SIG-M5 (cell line): ENCODE results near the gene KIAA0408.
"Not testable (repeated sequence)": the region's sequence is repeated elsewhere in the genome, so short reads cannot be mapped to it uniquely, and the experiment has no call there.

Source experiments
- DNase-seq: peaks from one replicate; lab custom pipeline; 2025; lab: John Stamatoyannopoulos, UW

KIAA0408 gene

DNA sequence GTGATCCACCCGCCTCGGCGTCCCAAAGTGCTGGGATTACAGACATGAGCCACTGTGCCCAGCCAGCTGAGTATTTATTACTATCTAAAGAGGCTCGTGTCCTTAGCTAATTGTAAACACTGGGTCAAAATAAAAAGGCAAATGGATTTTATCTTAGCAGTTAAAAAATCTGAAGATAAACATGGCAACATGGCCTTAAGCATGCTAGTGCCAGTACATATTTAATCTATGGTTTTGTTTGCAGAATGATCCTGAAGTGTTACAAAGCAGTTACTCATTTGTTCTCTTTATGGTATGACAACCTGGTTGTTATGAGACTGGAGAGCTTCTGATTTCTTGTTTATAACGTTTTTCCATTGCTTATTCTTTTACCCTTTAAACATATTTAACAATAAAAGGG is 3.9 kb upstream of the KIAA0408 start:
- no peak for DNase-seq

DNA sequence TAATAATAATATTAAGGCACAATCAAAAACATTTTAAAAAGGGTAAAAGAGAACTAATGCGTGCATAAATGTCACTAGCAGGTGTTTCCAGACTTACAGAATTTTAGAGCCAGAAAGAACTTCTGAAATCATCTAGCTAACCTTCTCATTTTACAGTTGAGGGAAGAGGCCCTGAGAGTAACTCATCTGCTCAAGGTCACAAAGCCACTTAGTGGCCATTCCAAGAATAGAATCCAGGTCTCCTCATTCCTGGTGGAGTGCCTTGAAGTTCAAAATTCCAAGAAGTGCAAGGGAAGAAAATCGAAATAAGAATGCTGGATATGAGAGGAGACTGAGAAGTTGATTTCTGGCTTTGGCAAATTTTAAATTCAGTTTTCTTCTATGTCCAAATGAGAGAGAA is 3.2 kb upstream of the KIAA0408 start:
- no peak for DNase-seq

DNA sequence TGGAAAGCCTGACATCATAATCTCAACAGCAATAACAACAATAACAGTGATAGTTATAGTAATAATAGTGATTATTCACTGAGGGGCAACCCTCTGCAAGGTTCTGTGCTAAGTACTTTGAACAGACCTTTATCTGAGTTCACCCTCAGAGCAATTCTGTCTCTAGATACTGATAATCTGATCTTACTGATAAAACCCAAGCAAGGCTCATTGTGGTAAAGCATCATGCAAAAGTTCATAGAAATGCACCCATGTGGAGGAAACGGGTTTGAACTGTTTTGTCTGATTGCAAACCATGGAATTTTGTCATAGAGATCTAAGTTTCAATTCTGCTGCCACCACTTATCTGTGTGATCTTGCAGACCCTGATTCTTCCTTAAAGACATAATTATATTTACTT is 1.3 kb upstream of the KIAA0408 start:
- DNase-seq = no peak

DNA sequence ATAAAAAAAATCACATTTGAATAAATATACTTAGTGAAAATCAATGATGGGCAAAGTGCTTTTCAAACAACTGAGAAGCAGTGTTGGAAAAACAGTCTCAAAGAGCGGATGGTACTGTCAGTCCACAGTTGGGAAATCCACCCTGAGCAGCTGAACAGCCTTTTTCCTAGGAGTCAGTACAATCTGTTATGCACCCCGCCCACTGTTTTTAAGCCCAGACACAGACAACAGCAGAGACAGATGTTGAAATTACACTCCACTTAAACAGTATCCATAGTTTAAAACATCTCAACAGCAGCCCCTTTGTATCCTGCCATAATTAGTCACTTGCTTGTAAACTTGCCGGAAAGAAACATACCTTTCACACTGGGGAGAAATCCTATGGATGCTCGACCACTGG is 372 bp downstream of the KIAA0408 start:
- no peak for DNase-seq

DNA sequence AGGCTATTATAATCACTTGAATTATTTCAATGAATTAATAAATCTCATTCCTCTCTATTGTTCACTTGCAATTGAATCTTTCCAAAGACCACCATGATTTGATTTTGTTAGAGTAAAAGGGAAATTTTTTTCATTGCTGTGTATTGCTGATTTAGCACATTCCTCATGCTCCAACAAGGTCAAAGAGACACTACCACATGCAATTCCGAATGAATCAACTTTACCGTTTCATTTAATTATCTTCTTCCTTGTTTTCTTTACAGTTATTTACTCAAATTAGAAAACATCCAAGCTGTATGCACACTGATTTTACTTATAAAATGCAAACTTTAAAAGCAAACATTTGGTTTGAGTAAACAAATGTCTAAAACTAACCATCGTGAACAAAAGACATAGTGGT is 967 bp downstream of the KIAA0408 start:
- no peak for DNase-seq

DNA sequence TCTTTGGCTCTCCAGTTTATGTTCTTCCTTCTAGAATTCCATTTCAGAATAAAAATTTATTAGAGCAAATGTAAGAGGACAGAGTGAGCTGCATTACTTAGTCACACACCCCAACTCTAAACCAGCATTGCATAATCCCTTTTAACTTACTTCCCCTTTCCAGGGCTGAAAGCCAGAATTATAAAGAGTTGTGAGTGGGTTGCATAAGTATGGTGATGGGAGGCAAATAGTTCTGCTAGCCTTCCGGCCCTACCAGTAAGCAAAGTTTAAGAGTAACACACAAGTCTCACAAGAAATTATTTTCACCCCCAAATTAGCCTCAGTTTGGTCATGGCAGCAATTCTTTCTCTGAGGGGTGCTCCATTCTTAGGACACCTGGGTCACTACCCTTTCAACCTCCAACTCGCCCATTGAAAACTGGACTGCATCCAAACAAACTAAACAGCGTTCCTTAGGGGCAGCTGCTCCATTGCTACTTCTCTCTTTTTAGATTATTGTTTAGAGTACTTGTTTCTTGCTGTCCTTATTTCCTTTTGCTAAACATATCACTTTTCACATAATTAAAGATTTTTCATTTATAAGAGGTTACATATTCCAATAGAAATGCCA is 1.6 kb downstream of the KIAA0408 start:
- peak; percentile 86 for DNase-seq

DNA sequence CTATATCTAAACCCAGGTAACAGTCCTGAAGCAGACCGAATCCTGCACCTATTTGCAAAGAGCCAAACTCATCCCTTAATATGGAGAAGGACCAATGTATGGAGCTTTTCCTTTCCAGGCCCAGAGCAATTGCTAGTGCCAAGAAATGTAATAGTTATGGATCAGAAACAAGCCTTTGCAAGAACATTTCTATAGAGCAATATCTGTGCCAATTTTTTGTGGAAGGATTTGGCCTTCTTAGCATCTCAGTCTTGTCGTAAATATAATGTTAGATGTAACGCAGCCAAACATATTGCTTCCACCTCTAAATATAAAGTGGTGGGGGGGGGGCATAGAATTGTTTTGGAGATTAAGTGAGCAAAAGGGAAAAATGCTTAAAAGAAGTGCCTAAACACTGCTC is 2.7 kb downstream of the KIAA0408 start:
- DNase-seq = no peak

DNA sequence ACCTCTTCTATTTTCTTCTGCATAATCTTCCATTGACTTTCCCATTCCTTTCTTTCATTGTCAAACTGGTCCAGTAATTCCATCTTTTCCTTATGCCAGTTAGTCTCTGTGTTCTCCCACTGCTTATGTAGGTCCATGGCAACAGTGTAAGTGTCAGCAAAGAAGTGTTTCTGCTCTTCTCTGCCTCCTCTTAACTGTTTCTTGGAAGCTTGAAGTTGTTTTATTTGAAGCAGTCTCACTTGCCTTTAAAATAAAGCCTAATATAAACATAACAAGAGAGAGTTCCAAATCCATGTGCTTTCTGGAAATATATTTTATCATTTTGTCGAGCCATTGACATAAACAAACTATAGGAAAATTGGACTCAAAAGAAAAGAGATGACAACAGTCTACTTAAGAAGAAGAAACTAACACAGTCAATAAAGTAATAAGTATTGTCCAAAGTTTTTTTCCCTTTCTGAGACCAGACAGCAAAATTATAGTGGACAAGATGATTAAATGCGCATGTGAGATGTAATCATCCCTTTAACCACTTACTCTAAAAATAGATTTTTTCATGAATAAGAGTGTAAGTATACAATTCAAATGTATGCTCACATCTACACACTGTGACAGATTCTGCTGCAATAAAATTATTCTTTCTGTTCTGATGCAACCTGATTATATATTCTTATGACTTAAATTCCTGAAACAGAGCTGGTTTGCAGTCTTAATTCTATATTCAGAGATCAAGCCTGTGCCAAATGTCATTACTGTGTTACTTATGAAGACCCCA is 5.2 kb downstream of the KIAA0408 start:
- DNase-seq = no peak

DNA sequence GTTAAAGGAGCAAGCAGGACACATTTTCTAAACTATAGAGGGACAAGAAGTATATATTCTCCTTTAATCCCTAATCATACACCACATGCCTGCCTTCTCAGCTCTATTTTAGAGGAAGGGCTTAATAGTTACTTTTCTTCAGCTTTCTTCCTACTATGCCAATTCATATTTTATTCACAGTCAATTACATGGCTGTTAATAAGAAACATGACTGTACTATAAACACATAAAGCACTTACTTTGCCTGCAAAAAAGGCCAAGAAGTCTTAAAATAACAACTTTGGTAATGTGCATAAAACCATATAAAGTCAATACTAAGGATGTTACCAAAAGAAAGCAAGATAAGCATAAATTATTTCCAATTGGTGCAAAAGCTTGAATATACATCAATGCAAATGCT is 6.4 kb downstream of the KIAA0408 start:
- no peak for DNase-seq

DNA sequence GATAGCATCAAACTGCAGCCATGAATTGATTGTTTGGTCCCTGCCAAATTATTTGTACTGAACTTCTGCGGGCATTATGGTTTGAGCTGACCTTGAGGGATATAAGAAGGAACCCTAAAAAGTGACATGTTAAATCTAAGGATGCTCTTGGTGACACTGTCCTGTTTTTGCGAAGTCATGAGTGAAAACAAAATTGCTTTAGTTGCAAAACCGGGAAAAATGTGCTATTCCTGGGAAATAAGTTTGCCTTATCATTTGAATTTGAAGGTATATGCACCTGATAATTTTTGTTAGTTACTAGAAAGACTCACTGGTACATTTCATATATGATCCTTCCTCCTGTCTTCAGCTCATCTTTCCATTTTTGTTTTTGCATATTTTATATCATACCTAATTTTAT is 7.8 kb downstream of the KIAA0408 start:
- DNase-seq = no peak

DNA sequence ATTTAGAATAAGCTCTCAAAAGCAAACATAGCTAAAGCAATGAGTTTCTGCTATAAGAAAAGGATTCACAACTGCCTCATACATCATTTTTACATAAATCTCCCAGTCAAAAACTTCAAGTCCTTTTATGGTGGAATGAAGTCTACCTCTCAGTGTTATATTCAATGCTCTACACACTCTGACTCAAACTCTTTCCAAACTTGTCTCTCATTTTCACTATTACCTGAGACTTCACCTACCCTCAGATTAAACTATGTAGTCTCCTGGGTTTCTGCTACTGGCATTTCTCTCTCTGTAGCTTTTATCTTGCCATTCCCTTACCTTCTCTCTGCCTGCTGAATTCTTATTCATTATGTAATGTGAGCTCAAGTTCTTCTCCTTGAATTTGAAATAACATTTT is 11.4 kb downstream of the KIAA0408 start:
- no peak for DNase-seq

DNA sequence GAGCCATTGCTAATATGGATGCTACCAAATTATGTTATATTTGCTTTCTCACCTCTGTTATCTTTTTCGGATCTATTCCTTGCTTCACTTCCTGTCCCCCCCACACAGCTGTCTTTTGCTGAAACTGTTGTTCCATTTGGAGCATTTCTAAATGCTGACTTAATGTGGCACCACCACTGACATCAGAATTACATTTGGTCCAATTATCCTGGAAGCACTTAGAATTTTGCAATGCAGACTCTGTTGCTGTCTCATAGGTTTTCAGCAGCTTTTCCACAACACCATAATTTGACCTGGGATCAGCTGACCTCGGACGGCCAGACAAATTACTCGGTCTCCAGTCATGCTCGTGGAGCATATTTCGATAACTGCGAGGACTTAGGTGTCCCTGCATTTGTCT is 12.8 kb downstream of the KIAA0408 start:
- DNase-seq = no peak

DNA sequence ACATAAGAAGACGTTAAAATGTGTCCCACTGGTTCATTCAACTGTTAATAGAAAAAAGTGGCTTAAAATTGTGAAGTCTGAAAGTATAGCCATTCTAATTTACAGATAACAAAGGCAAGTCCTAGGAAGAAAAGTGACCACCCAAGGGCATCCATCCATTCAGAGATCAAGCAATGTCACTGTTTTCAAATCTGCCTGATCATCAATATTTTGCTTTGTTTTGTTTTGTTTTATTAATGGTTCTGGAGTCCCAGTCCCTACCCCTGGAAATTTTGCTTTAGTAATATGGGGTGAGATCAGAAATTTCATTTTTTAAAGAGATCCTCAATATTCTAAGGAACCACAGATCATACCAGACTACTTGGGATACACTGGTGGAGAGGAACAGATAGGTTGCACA is 17.3 kb downstream of the KIAA0408 start:
- DNase-seq = no peak

DNA sequence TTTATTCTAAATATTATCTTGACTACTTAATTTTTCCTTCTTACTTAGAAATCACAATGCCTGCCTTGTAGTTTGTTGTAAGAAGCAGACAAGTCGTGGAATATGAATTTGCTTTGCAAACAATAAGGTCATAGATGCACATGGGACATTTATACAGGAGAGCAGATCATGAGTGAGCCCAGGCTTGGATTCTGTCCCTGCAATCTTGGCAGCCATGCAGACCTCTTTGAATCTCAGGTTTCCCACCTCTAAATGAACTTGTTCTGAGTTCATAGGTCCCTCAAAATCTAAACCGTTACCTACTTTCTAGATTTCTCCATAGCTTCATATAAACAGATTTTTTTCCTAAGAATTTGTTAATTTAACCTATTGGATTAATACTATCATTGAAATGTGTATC is 19.5 kb downstream of the KIAA0408 start:
- DNase-seq = no peak

DNA sequence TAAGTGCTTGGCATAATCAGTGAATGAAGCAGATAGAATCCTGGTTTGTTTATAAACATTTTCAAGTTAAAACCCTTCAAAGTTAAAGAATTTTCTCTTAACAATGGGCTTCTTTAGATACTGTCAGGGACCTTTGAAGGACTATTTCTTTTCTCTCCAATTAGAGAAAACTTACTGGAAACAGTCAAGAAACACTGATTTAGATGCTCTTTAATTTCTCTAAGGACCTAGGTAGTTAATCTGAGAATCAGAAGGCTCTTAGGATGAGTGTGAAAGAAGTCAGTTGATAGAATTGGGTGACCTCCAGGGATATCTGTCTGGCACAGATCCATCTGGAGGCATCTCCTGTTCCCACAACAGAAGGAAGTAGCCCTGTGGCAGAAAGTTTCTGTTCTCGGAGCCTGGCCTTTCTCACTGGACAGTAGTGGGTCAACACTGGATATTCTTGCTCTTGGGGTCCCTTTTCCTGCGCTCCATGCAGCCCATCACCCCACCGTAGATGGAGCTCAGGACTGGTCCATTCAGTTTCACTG is 22.5 kb downstream of the KIAA0408 start:
- DNase-seq = no peak

DNA sequence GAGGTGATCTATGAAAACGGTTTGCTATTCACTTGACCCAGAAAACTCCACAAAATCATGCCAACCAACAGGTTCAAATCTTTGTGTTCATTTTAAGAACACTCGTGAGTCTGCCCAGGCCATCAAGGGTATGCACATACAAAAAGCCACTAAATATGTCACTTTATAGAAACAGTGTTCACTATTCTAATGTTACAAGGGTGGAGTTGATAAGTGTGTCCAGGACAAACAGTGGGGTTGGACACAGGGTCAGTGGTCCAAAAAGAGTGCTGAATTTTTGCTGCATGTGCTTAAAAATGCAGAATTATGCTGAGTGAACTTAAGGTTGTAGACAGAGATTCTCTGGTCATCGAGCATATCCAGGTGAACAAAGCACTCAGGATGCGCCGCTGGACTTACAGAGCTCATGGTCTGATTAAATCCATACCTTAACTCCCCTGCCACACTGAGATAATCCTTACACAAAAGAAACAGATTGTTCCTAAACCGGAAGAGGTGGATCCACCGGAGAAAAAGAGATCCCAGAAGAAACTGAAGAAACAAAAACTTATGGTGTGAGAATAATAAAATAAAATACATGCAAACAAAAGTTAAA is 23.5 kb downstream of the KIAA0408 start:
- no peak for DNase-seq

DNA sequence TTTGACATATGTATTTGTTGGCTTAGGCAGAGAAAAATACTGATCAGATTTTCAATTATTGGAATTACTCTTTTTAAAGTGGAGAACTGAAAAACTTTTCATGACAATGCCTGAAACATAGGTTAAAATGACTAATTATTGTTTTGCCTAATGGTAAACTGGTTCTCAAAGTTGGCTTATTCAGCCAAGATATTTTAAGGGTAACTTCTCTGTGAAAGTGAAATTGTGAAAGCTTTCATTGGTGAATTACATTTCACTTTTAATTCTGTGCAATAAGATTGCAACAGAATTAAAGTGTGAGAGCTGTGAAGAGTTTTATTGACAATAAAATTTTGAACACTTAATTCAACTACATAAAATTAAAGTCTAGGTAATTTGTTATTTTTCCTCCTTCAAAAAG is 24.5 kb downstream of the KIAA0408 start:
- no peak for DNase-seq

DNA sequence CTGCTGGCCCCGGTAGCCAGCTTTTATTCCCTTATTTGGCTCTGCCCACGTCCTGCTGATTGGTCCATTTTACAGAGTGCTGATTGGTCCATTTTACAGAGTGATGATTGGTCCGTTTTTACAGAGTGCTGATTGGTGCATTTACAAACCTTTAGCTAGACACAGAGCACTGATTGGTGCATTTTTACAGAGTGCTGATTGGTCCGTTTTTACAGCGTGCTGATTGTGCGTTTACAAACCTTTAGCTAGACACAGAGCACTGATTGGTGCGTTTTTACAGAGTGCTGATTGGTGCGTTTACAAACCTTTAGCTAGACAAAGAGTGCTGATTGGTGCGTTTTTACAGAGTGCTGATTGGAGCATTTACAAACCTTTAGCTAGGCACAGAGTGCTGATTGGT is 30.6 kb downstream of the KIAA0408 start:
- DNase-seq = not testable (repeated sequence)

DNA sequence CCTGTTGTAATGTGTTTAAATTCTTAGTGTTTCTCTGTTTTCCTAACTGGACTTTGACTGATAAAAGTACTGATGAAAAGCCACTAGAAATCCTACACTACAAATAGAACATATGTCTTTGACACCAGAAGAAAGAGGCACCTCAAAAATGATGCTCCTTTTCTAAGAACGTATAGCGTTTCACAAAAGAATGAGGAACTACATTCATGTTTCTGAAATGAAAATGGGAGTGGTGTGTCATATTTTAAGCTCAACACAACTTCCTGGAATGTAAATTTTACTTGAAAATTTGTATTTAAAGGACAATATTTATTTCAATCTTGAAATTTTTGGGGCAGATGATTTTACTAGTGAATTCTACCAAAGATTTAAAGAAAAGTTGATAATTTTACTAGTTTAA is 35.3 kb downstream of the KIAA0408 start:
- DNase-seq = no peak

DNA sequence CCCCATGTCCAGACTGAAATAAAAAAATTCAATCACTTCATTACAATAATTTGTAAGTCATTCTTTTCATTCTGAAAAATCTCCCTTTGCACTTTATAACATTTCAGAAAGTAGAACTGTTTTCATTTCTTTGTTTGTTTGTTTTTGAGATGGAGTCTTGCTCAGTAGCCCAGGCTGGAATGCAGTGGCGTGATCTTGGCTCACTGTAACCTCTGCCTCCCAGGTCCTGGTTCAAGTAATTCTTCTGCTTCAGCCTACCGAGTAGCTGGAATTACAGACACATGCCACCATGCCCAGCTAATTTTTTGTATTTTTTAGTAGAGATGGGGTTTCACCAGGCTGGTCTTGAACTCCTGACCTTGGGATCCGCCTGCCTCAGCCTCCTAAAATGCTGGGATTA is 38.0 kb downstream of the KIAA0408 start:
- not testable (repeated sequence) for DNase-seq

DNA sequence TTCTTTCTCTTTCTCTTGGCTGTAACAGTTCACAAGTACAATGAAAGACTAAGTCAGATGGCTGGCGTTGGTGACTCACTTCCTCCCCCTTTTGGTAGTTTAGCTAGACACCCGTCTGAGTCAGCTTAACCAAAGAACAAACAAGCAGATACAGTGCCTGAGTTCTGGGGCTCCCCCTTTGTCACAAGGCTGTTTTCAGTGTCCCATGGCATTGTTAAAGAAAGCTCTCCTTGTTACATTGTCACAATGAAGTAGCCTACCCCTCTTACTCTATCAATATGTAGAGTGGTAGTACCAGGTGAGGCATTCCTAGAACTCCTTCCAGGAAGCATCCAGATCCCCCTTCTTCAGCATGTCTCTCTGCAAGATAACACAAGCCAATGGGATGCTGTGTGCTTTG is 38.6 kb downstream of the KIAA0408 start:
- DNase-seq = peak; percentile 81

DNA sequence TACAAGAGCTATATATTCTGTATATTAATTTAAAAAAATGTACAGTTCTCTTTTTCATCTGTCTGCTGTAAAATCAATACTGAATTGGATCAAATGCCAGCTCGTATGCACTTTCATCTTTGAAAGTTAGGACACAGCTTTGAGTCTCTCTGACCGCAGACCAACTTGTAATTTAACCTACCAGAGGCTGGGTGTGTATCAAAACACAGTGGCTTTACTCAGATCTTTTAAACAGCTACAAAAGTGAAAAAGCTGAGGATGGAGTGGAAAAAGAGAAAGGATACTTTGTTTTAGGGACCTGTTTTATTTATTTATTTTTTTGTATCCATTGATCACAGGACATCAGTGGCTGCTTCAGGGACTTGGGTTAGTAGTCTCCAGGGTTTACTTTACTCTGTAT is 44.1 kb downstream of the KIAA0408 start:
- no peak for DNase-seq

DNA sequence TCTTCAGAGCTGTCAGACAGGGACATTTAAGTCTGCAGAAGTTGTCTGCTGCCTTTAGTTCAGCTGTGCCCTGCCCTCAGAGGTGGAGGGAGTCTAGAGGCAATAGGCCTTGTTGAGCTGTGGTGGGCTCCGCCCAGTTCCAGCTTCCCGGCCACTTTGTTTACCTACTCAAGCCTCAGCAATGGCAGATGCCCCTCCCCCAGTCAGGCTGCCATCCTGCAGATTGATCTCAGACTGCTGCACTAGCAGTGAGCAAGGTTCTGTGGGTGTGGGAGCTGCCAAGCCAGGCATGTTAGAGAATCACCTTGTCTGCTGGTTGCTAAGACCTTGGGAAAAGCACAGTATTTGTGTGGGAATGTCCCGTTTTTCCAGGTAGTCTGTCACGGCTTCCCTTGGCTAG is 46.1 kb downstream of the KIAA0408 start:
- not testable (repeated sequence) for DNase-seq
